Heart left ventricle (tissue), 16 donors: Measurements from ENCODE around the gene SLC26A4. TPM values are rescaled to one million over a fixed set of nuclear protein-coding genes. Genes with fewer than 3 reads are reported as not detected.

ENCODE experiments used
- ATAC-seq, 4 donors: fragments of 200-7000 bp; cut with Tn5 transposase; one replicate each; pipeline ENCODE4 v1.9.1; 2020 to 2022; ENCODE audit warnings: moderate library complexity in 4 of 4, mild to moderate bottlenecking in 3 of 4, moderate number of reproducible peaks in 1 of 4
- DNase-seq, 5 donors: peaks; one replicate each; pipeline ENCODE4 v3.0.0-alpha.2; 2020
- H3K27ac ChIP-seq, 12 donors: fragments of 200-600 bp; sonication (generic) in 4 of 12; one replicate each; pipeline versions ENCODE4 v1.5.0 to v1.8.0; 2016 to 2022; ENCODE audit warnings: mild to moderate bottlenecking in 2 of 12
- H3K27me3 ChIP-seq, 9 donors: fragments of 200-600 bp; sonication (generic) in 2 of 9; one replicate each; pipeline versions ENCODE4 v1.5.1 to v1.8.0; 2016 to 2022; ENCODE audit warnings: mild to moderate bottlenecking in 3 of 9
- H3K36me3 ChIP-seq, 9 donors: fragments of 200-600 bp; sonication (generic) in 2 of 9; one replicate each; pipeline versions ENCODE4 v1.5.0 to v1.8.0; 2018 to 2022; ENCODE audit warnings: mild to moderate bottlenecking in 2 of 9
- H3K4me1 ChIP-seq, 12 donors: fragments of 200-600 bp; sonication (generic) in 4 of 12; one replicate each; pipeline versions ENCODE4 v1.5.0 to v1.8.0; 2016 to 2022; ENCODE audit warnings: mild to moderate bottlenecking in 3 of 12
- H3K4me3 ChIP-seq, 12 donors: fragments of 200-600 bp; sonication (generic) in 4 of 12; one replicate each; pipeline versions ENCODE4 v1.5.0 to v1.8.0; 2017 to 2022; ENCODE audit warnings: mild to moderate bottlenecking in 9 of 12, moderate library complexity in 4 of 12
- H3K9me3 ChIP-seq, 12 donors: fragments of 200-600 bp; sonication (generic) in 4 of 12; one replicate each; pipeline versions ENCODE4 v1.5.0 to v1.8.0; 2016 to 2022; ENCODE audit warnings: mild to moderate bottlenecking in 1 of 12
- POLR2A ChIP-seq, 2 donors: fragments of 450-650 bp; IDR thresholded peaks; one replicate each; pipeline ENCODE4 v1.6.1; 2017; ENCODE audit warnings: antibody characterized with exemption in 2 of 2, mild to moderate bottlenecking in 2 of 2, moderate library complexity in 2 of 2
- WGBS, 4 donors: extraction: QIAGEN DNeasy Blood & Tissue Kit in 2 of 4; methylation state at CpG; one replicate each; pipeline versions ENCODE4 v1.1.5 to v1.1.7; 2013 to 2018; 5-methylcytosine and 5-hydroxymethylcytosine counted together
- intact Hi-C, 10 donors: fragments of 100-400 bp; cut with DNase I; formaldehyde crosslinking; loops; one replicate each; pipeline versions ENCODE4 v1.11.1 to v1.14.2; 2022
- polyA plus RNA-seq, 2 donors: library from polyadenylated mRNA; stranded (reverse); fragments of 200-250 nt; gene quantifications; one replicate each; pipeline ENCODE4 v1.2.3, GENCODE V29; 2013
- total RNA-seq, 9 donors: library from RNA; depleted of rRNA in 2 of 9; stranded (reverse); fragments of >200 nt in 2 of 9; fragmentation: NEBNext Ultra II Directional in 3 of 9; extraction: Animal tissue kit (Norgen Biotek cat#: 25700) in 3 of 9; gene quantifications; one replicate each; pipeline versions ENCODE4 v1.1.0 to v1.2.4, GENCODE V29; 2016 to 2023
- TF ChIP-seq, protein P1 (sequence below), 12 donors: fragments of 200-600 bp; sonication (generic) in 4 of 12; IDR thresholded peaks; one replicate each; pipeline versions ENCODE4 v1.5.0 to v1.8.0; 2018 to 2022; ENCODE audit warnings: antibody characterized with exemption in 12 of 12, mild to moderate bottlenecking in 5 of 12
- donor health status: ischemic (EF 13 %, LVEDD 7.1; RV severe dilation, severe dysfunction).
- donor health status: healthy with polysubstance abuse.
- donor health status: DM: no; HTN: yes; CAD: no.
- donor health status: DM: no; HTN: no; CAD: no.
- donor health status: ischemic (EF 25% LVEDD 6.9; RV normal size, moderate dysfunction).
- donor health status: ischemic (EF 25% LVEDD 5.7; RV mildly dilated, moderate dysfunction).
- donor health status: healthy.
- donor health status: DM: yes; HTN: yes; CAD: no.
- donor health status: ischemic (EF 35%, LVEDD 5.7; RV mildly dilated, moderate dysfunction).
- donor health status: nonischemic (EF 11% LVEDD 7.7; RV severe dilation, severe dysfunction).
- donor health status: DM: yes; HTN: yes; CAD: no.
- donor health status: PGD.
- donor health status: ischemic (EF 29% LVEDD 5.4; RV normal size, mild dysfunction).
- donor health status: nonischemic (EF 23%, LVEDD 6.1; RV moderate dilation, normal function).

SLC26A4 gene
- total and polyA plus RNA-seq, 11 donors, result 0.19 to 1.8 (median 0.42) TPM

DNA sequence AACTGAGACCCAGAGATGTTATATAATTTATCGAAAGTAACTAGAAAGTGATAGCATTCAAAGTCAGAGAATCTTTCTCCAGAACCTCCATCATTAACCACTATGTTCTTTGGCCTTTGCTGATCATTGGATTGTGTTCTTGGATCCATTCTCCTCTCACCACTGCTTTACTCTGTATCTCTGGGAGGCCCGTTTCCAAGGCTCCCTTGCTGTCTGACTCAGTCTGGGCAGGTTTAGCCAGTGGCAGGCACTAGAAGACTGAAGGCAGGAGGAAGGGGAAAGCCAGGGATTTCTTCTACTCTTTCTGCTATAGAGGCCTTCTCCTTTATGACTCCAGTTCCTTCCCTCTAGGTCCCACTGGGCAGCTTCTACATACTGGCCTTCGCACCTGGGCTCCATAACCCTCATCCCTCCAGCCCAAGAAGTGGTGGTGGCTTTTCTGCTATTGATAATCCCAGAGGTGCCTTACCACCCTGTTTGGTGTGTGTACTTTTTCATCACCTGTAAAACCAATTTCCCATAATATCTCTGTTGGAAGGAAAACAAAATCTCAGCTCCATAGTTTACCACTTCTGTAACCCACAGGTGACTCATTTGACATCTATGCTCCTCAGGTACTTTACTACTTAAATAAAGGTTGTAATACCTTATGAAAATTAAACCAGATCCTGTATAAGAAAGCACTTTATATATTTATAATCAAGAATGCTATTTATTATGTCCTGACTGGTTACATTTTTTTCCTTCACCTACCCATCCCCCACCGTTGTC, 44.5 kb upstream of the SLC26A4 start:
- no peak overlapping the region for H3K4me3 ChIP-seq
- DNase-seq (no peak), ATAC-seq (no peak)
- no peaks in the 10 kb centered on the region for H3K27me3 ChIP-seq
- peaks cover 0 to 10% (median 0%) of the 10 kb centered on the region in 12 donors for H3K4me1 ChIP-seq
- intact Hi-C loops, result no loop called here
- peaks cover 0 to 88% (median 64%) of the 10 kb centered on the region in 9 donors for H3K36me3 ChIP-seq
- no peak for TF ChIP-seq POLR2A (IDR thresholded peaks at IDR 0.05)
- TF ChIP-seq, protein P1, sequence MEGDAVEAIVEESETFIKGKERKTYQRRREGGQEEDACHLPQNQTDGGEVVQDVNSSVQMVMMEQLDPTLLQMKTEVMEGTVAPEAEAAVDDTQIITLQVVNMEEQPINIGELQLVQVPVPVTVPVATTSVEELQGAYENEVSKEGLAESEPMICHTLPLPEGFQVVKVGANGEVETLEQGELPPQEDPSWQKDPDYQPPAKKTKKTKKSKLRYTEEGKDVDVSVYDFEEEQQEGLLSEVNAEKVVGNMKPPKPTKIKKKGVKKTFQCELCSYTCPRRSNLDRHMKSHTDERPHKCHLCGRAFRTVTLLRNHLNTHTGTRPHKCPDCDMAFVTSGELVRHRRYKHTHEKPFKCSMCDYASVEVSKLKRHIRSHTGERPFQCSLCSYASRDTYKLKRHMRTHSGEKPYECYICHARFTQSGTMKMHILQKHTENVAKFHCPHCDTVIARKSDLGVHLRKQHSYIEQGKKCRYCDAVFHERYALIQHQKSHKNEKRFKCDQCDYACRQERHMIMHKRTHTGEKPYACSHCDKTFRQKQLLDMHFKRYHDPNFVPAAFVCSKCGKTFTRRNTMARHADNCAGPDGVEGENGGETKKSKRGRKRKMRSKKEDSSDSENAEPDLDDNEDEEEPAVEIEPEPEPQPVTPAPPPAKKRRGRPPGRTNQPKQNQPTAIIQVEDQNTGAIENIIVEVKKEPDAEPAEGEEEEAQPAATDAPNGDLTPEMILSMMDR (IDR thresholded peaks at IDR 0.05), result no peak
- H3K9me3 ChIP-seq, result no peaks in the 10 kb centered on the region
- 86 to 97% (median 95%) methylated on average over 4 of the region's 4 CpGs for WGBS, 4 donors
- H3K27ac ChIP-seq, result no peak overlapping the region

DNA sequence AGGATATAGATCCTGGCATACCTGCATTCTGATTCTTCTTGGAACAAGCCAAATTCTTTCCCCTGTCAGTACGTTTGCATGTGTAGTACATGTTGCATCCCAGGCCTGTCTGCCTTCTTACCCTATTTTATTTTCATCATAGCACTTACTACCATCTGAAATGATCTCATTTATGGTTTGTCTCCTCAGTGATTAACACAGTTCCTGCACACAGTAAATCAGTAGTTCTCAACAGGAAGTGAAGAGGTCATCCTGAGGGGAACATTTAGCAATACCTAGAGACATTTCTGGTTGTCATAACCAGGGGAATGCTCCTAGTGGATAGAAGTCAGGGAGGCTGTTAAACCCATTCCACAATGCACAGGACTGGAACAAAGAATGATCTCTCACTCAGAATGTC, 38.2 kb upstream of the SLC26A4 start:
- no peaks in the 10 kb centered on the region for H3K9me3 ChIP-seq
- no peaks in the 10 kb centered on the region for H3K27me3 ChIP-seq
- H3K4me1 ChIP-seq, result peaks cover 0 to 12% (median 0%) of the 10 kb centered on the region in 12 donors
- H3K27ac ChIP-seq, result peak overlapping the region in 1 of 12 donors; percentile 1
- no peak overlapping the region for H3K4me3 ChIP-seq
- peaks cover 0 to 70% (median 26%) of the 10 kb centered on the region in 9 donors for H3K36me3 ChIP-seq
- TF ChIP-seq, protein P1 (IDR thresholded peaks at IDR 0.05), result no peak
- no peak for TF ChIP-seq POLR2A (IDR thresholded peaks at IDR 0.05)
- intact Hi-C loops, result no loop called here
- DNase-seq (no peak), ATAC-seq (peak in 3 of 4 donors; percentile 30 to 65 (median 60))
- 65 to 69% (median 65%) methylated on average over 1 of the region's 1 CpG for WGBS, 4 donors

DNA sequence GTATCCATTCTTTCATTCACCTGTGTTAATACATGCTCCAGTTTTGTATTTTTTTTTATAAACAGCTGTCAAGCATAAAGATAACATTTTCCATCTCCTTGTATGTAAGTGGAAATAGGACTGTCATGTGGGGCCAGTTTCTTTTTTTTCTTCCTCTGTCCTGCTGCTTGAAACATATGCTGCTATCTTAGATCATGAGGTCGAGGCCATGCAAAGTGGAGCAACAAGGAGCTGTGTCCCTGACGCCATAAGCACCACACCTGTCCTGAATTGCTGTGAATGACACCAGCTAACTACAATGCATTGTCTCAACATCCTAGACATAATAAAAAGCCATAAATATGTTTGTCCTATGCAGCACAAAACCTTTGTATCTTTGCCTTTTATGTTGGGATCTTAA, 37.7 kb upstream of the SLC26A4 start:
- Histone ChIP-seq H3K36me3 (peaks cover 0 to 66% (median 21%) of the 10 kb centered on the region in 9 donors), H3K27ac (peak overlapping the region in 1 of 12 donors; percentile 1), H3K9me3 (no peaks in the 10 kb centered on the region), H3K4me3 (no peak overlapping the region), H3K4me1 (peaks cover 0 to 12% (median 0%) of the 10 kb centered on the region in 12 donors), H3K27me3 (no peaks in the 10 kb centered on the region)
- ATAC-seq (no peak), DNase-seq (no peak)
- intact Hi-C loops, result no loop called here
- TF ChIP-seq, protein P1 (IDR thresholded peaks at IDR 0.05), result no peak
- no peak for TF ChIP-seq POLR2A (IDR thresholded peaks at IDR 0.05)
- 48 to 64% (median 58%) methylated on average over 2 of the region's 2 CpGs for WGBS, 4 donors

DNA sequence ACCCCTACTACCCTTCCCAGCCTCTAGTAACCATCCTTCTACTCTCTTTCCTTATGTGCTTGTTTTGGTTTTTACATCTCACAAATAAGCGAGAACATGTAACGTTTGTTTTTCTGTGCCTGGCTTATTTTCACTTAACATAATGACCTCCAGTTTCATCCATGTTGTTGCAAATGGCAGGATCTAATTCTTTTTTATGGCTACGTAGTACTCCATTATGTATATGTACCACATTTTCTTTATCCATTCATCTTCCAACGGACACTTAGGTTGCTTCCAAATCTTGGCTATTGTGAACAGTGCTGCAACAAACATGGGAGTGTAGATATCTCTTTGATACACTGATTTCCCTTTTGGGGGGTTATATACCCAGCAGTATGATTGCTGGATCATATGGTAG, 33.6 kb upstream of the SLC26A4 start:
- H3K27me3 ChIP-seq, result no peaks in the 10 kb centered on the region
- ATAC-seq (no peak), DNase-seq (no peak)
- no peaks in the 10 kb centered on the region for H3K9me3 ChIP-seq
- H3K4me1 ChIP-seq, result peaks cover 0 to 8% (median 0%) of the 10 kb centered on the region in 12 donors
- TF ChIP-seq, protein P1 (IDR thresholded peaks at IDR 0.05), result no peak
- no peak for TF ChIP-seq POLR2A (IDR thresholded peaks at IDR 0.05)
- intact Hi-C loops, result no loop called here
- H3K36me3 ChIP-seq, result peaks cover 0 to 28% (median 11%) of the 10 kb centered on the region in 9 donors
- 94 to 98% (median 98%) methylated on average over 4 of the region's 4 CpGs for WGBS, 4 donors
- no peak overlapping the region for H3K4me3 ChIP-seq
- no peak overlapping the region for H3K27ac ChIP-seq
